Testis (tissue), 3 donors: Measurements from ENCODE around the gene NAPG. TPM values are rescaled to one million over a fixed set of nuclear protein-coding genes. Genes with fewer than 3 reads are reported as not detected.
"Not testable (repeated sequence)": the region's sequence is repeated elsewhere in the genome, so short reads cannot be mapped to it uniquely, and the experiment has no call there.

Experiments used
- DNase-seq: peaks from one replicate; pipeline ENCODE4 v3.0.0-alpha.2; 2019
- H3K27ac ChIP-seq, 2 donors: fragments of 200-600 bp; sonication (generic); one replicate each; pipeline ENCODE4 v1.5.1; 2019
- H3K27me3 ChIP-seq: fragments of 200-600 bp; sonication (generic); one replicate; pipeline ENCODE4 v1.5.1; 2019
- H3K36me3 ChIP-seq: fragments of 200-600 bp; sonication (generic); one replicate; pipeline ENCODE4 v1.5.1; 2017; ENCODE audit warnings: low read depth; ENCODE audit errors: missing control alignments
- H3K4me1 ChIP-seq: fragments of 200-600 bp; sonication (generic); one replicate; pipeline ENCODE4 v1.5.1; 2019
- H3K4me3 ChIP-seq, 2 donors: fragments of 200-600 bp; sonication (generic); one replicate each; pipeline ENCODE4 v1.5.1; 2017 to 2019
- H3K9me3 ChIP-seq: fragments of 200-600 bp; sonication (generic); one replicate; pipeline ENCODE4 v1.5.1; 2017
- POLR2A ChIP-seq: fragments of 450-650 bp; IDR thresholded peaks from one replicate; pipeline ENCODE4 v1.6.1; 2017; ENCODE audit warnings: antibody characterized with exemption, mild to moderate bottlenecking, moderate library complexity
- WGBS, 2 donors: methylation state at CpG; one replicate each; pipeline ENCODE4 v1.1.5; 2018; 5-methylcytosine and 5-hydroxymethylcytosine counted together
- intact Hi-C: fragments of 100-400 bp; cut with DNase I; formaldehyde crosslinking; loops from one replicate; pipeline ENCODE4 v1.15.1; 2023; ENCODE audit warnings: low total_unique reads
- polyA plus RNA-seq: library from polyadenylated mRNA; stranded (reverse); fragments of 350-450 nt; fragmentation: Illumina TruSeq; extraction: RNeasy Lipid Tissue Mini Kit (QIAGEN cat#74804); gene quantifications from one replicate; pipeline ENCODE4 v1.2.3, GENCODE V29; 2014; ENCODE audit warnings: low read depth, low replicate concordance; ENCODE audit not compliant: insufficient read depth
- total RNA-seq, 2 donors: library from RNA; depleted of rRNA; stranded (reverse); fragments of >200 nt; gene quantifications; one replicate each; pipeline ENCODE4 v1.2.3, GENCODE V29; 2016
- TF ChIP-seq, protein P1 (sequence below), 3 experiments: fragments of 450-650 bp in 2 of 3; fragments of 200-600 bp in 1 of 3; sonication (generic) in 1 of 3; IDR thresholded peaks; one replicate each; pipeline ENCODE4 v1.5.1; 2016 to 2019; ENCODE audit warnings: antibody characterized with exemption in 3 of 3, mild to moderate bottlenecking in 2 of 3, moderate library complexity in 1 of 3

NAPG gene
- total and polyA plus RNA-seq, 3 donors from 2014 or later = 19.5 to 40.3 (median 33.5) TPM

DNA sequence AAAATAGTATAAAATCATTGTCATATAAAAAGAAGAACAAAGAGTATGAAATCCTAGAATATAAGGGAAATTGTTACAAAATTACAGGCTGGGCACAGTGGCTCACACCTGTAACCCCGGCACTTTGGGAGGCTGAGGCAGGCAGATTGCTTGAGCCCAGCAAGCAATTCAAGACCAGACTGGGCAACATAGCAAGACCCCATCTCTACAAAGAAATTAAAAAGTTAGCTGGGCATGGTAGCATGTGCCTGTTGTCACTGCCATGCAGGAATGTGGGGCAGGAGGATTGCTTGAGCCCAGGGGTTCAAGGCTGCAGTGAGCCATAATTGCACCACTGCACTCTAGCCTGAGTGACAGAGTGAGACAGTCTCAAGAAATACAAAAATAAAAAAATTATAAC, 44.8 kb downstream of the NAPG start:
- TF ChIP-seq POLR2A = no peak
- TF ChIP-seq, protein P1, sequence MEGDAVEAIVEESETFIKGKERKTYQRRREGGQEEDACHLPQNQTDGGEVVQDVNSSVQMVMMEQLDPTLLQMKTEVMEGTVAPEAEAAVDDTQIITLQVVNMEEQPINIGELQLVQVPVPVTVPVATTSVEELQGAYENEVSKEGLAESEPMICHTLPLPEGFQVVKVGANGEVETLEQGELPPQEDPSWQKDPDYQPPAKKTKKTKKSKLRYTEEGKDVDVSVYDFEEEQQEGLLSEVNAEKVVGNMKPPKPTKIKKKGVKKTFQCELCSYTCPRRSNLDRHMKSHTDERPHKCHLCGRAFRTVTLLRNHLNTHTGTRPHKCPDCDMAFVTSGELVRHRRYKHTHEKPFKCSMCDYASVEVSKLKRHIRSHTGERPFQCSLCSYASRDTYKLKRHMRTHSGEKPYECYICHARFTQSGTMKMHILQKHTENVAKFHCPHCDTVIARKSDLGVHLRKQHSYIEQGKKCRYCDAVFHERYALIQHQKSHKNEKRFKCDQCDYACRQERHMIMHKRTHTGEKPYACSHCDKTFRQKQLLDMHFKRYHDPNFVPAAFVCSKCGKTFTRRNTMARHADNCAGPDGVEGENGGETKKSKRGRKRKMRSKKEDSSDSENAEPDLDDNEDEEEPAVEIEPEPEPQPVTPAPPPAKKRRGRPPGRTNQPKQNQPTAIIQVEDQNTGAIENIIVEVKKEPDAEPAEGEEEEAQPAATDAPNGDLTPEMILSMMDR (IDR thresholded peaks at IDR 0.05) = no peak
- WGBS, 2 donors = 78 to 96% methylated on average over 1 of the region's 1 CpG
- no peaks in the 10 kb centered on the region for H3K4me1 ChIP-seq
- H3K4me3 ChIP-seq = no peak overlapping the region
- H3K27me3 ChIP-seq = no peaks in the 10 kb centered on the region
- H3K36me3 ChIP-seq = no peaks in the 10 kb centered on the region
- intact Hi-C loops = no loop called here
- H3K9me3 ChIP-seq = no peaks in the 10 kb centered on the region
- no peak overlapping the region for H3K27ac ChIP-seq
- DNase-seq = no peak

DNA sequence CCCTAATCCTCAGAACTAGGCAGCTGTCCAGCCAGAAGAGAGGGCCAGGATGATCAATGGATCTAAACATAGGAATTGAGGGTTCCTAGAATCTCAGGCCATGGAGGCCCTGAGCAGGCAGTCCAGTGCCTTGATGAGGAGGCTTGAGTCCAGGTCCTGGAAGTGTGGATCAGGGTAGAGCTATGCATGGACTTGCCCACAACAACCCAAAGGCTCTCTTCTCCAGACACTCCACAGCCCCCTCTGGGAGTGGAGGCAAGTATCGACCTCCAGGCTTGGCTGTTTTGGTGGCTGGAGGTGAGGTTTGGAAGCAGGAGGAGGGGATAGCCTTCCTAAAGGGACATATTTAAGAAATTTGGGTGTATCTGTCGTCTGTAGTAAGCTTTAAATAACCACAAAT, 45.7 kb downstream of the NAPG start:
- no peaks in the 10 kb centered on the region for H3K4me1 ChIP-seq
- intact Hi-C loops = no loop called here
- 40 to 85% methylated on average over 2 of the region's 2 CpGs for WGBS, 2 donors

DNA sequence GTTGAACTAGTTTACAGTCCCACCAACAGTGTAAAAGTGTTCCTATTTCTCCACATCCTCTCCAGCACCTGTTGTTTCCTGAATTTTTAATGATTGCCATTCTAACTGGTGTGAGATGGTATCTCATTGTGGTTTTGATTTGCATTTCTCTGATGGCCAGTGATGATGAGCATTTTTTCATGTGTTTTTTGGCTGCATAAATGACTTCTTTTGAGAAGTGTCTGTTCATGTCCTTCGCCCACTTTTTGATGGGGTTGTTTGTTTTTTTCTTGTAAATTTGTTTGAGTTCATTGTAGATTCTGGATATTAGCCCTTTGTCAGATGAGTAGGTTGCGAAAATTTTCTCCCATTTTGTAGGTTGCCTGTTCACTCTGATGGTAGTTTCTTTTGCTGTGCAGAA, 47.4 kb downstream of the NAPG start:
- DNase-seq, H3K27me3 ChIP-seq: not testable (repeated sequence)
- no CpG with 5 or more reads among the region's 2 CpGs for WGBS, 2 donors

More for the DNA sequence above, 45.7 kb downstream of the NAPG start:
- no peak overlapping the region for H3K4me3 ChIP-seq
- no peaks in the 10 kb centered on the region for H3K36me3 ChIP-seq
- H3K9me3 ChIP-seq = no peaks in the 10 kb centered on the region
- no peak overlapping the region for H3K27ac ChIP-seq
- TF ChIP-seq POLR2A = no peak
- TF ChIP-seq, protein P1 (IDR thresholded peaks at IDR 0.05) = no peak
- no peak for DNase-seq
- no peaks in the 10 kb centered on the region for H3K27me3 ChIP-seq

DNA sequence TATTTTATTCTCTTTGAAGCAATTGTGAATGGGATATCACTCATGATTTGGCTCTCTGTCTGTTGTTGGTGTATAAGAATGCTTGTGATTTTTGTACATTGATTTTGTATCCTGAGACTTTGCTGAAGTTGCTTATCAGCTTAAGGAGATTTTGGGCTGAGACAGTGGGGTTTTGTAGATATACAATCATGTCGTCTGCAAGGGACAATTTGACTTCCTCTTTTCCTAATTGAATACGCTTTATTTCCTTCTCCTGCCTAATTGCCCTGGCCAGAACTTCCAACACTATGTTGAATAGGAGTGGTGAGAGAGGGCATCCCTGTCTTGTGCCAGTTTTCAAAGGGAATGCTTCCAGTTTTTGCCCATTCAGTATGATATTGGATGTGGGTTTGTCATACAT, 48.6 kb downstream of the NAPG start:
- H3K9me3 ChIP-seq, H3K27me3 ChIP-seq, H3K27ac ChIP-seq, H3K4me3 ChIP-seq, intact Hi-C loops, H3K36me3 ChIP-seq, DNase-seq, H3K4me1 ChIP-seq: not testable (repeated sequence)
- 79% methylated on average over 2 of the region's 2 CpGs for WGBS, 2 donors

More for the DNA sequence above, 47.4 kb downstream of the NAPG start:
- H3K4me1 ChIP-seq, H3K27ac ChIP-seq, intact Hi-C loops, H3K4me3 ChIP-seq, H3K36me3 ChIP-seq, H3K9me3 ChIP-seq: not testable (repeated sequence)

DNA sequence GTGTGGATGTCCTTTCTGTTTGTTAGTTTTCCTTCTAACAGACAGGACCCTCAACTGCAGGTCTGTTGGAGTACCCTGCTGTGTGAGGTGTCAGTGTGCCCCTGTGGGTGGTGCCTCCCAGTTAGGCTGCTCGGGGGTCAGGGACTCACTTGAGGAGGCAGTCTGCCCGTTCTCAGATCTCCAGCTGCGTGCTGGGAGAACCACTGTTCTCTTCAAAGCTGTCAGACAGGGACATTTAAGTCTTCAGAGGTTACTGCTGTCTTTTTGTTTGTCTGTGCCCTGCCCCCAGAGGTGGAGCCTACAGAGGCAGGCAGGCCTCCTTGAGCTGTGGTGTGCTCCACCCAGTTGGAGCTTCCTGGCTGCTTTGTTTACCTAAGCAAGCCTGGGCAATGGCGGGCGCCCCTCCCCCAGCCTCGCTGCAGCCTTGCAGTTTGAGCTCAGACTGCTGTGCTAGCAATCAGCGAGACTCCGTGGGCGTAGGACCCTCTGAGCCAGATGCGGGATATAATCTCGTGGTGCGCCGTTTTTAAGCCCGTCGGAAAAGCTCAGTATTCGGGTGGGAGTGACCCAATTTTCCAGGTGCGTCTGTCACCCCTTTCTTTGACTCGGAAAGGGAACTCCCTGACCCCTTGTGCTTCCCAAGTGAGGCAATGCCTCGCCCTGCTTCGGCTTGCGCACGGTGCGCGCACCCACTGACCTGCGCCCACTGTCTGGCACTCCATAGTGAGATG, 52.2 kb downstream of the NAPG start:
- H3K9me3 ChIP-seq, H3K27me3 ChIP-seq, H3K4me3 ChIP-seq, H3K36me3 ChIP-seq, DNase-seq, H3K27ac ChIP-seq, intact Hi-C loops, H3K4me1 ChIP-seq: not testable (repeated sequence)
- WGBS, 2 donors = 86 to 90% methylated on average over 24 to 25 of the region's 25 CpGs

DNA sequence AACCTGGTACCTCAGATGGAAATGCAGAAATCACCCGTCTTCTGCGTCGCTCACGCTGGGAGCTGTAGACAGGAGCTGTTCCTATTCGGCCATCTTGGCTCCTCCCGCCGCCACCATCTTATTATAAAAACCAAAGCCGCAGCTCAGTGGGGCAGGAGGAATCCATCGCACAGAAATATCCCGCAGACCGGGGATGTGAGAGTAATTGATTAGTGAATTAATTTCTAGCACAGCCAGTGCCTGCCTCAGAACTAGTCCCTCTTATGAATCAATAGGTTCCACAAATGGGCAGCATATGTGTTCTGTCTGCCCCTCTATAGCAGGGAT, 52.7 kb downstream of the NAPG start:
- intact Hi-C loops, H3K4me3 ChIP-seq, H3K27ac ChIP-seq, DNase-seq, H3K4me1 ChIP-seq, H3K36me3 ChIP-seq, H3K9me3 ChIP-seq, H3K27me3 ChIP-seq: not testable (repeated sequence)
- 83 to 99% methylated on average over 11 of the region's 11 CpGs for WGBS, 2 donors
